ENCODE measurements around the gene PAM.

GRCh38 chr5:102971676-102972293 is 216.7 kb downstream of the PAM start:
- no peak for TF ChIP-seq GATA2 (IDR thresholded peaks at IDR 0.05; ENCODE audit: low read depth, low read length)
- no peak for TF ChIP-seq GATA3 (IDR thresholded peaks at IDR 0.05; ENCODE audit: low read depth, low read length)
